Measurements from ENCODE around the gene MTRFR.
A peak's percentile ranks its signal among the peaks of the same experiment; 100 is the strongest.
"Not testable (repeated sequence)": the region's sequence is repeated elsewhere in the genome, so short reads cannot be mapped to it uniquely, and the experiment has no call there.

Gene MTRFR

DNA sequence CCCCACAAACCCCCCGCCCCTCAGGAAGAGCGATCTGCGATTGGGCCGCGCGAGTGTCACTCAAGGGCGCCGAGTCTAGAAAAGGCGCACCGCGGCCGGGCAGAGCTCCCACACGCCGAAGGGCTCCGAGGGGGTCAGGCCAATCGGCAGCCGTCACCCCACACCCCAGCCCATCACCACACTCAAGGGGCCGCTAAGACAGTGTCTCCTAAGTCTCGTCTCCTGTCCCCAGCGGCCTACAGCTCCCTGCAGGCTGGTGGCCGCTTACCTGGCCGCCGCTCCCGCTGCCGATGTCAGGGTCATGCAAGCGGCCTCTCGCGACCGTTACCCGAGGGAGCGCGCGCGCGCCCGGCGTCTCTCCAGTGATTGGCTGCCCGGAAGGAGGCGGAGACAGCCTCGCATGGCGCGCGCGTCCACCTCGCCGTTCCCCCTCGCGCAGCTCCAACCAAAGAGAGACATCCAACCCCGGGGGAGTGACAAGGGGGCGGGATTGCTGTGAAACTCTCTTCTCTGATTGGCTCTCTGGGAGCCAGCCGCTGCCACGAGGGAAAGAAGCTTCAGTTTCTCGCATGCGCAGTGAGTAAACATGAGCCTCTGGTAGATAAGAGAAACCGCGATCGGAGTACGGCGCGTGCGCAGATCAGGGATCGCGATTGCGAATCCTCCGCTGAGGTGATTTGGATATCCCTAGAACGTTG, at the start of gene MTRFR, which contains the start of gene MPHOSPH9:
TSS of gene MTRFR (plus strand) at position 630 of the 698 bp plus-strand sequence. CDS start 20,239 bp downstream, outside the sequence.
TSS of gene MPHOSPH9 (minus strand) at position 335 of the 698 bp plus-strand sequence. CDS start 2,777 bp downstream, outside the sequence.
- DNase-seq = peak; percentile 100

DNA sequence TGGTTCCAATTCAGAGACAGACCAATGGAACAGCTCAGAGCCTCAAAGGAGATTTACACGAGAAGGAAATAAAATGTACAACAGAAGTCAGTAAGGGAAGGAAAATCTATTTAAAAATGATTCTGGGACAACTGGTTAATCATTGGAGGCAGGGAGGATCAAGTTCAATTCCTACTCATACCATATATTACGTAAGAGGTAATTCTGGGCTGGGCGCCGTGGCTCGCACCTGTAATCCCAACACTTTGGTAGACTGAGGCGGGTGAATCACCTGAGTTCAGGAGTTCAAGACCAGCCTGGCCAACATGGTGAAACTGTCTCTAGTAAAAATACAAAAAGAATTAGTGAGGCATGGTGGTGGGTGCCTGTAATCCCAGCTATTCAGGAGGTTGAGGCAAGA, 45.6 kb upstream of the MTRFR start:
- no peak for DNase-seq

DNA sequence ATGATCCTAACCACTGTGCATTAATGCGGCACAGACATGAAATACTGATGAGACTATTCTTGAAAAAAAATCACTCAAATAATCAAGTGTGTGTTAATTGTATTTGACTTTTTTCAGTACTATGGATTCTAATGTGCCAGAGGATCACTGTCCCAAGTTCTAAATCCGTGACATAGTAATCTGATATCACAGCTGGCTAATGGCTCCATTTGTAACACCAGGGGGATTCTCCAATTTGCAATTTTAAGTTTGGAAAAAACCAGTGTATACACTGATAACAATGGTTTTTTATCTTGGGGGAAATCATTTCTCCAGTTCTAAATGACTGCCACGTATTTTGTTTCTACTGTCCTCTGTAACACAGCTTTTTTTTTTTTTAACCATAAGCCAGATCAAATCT, 33.3 kb upstream of the MTRFR start:
- DNase-seq = no peak

DNA sequence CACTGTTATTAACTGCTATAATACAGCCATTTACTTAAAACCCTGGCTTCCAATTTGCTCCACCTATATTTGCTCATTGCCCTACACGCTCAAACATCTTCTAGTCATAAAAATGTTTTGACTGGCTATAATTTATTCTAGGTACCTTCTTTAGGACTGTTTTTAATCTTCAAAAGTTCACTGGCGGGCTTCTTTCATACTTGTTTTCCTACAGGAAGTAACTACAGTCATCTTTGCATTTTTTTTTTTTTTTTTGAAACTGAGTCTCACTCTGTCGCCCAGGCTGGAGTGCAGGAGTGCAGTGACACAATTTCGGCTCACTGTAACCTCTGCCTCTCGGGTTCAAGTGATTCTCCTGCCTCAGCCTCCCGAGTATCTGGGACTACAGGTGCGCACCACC, 32.8 kb upstream of the MTRFR start:
- no peak for DNase-seq

DNA sequence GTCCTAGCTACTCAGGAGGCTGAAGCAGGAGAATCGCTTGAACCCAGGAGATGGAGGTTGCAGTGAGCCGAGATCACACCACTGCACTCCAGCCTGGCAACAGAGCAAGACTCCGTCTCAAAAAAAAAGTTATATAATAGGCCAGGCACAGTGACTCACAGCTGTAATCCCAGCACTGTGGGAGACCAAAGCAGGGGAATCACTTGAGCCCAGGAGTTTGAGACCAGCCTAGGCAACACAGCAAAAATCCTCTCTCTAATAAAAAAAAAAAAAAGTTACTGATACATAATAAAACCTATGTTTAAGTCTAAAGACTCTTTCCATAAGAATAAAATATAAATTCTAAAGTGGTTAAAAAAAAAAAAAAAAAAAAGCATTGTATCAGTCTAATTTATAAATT, 26.4 kb upstream of the MTRFR start:
- DNase-seq = not testable (repeated sequence)

DNA sequence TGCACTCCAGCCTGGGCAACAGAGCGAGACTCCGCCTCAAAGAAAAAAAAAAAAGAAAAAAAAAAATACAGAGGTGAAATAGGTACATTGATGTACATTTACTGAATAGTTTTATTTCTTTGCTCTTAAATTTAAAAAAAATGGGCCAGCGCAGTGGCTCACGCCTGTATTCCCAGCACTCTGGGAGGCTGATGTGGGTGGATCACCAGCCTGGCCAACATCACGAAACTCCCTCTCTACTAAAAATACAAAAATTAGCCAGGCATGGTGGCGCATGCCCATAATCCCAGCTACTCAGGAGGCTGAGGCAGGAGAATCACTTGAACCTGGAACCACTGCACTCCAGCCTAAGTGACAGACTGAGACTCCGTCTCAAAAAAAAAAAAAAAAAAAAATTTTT, 25.4 kb upstream of the MTRFR start:
- not testable (repeated sequence) for DNase-seq

DNA sequence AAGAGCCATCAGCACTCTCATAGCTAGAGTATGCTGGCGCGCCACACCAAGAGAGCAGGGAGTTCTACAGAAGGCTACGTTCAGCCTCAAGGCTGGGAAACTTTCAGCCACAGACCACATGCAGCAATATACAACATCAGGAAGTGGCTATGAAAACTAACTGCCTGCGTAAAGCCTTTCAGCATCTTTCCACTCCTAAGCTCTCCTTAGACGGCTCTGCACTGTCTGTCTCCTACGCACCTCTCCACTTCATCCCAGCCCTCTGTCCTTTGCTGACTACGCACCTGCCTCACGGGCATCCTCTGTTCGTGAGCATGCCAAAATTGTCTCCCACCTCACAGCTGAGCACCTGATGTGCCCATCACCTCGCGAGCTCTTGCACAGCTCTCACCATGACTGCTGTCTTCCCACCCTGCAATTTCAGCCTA, 10.0 kb upstream of the MTRFR start:
- DNase-seq = no peak

- DNase-seq = no peak
Observed at GRCh38 chr12:123225443-123225842, 7.8 kb upstream of the MTRFR start.

DNA sequence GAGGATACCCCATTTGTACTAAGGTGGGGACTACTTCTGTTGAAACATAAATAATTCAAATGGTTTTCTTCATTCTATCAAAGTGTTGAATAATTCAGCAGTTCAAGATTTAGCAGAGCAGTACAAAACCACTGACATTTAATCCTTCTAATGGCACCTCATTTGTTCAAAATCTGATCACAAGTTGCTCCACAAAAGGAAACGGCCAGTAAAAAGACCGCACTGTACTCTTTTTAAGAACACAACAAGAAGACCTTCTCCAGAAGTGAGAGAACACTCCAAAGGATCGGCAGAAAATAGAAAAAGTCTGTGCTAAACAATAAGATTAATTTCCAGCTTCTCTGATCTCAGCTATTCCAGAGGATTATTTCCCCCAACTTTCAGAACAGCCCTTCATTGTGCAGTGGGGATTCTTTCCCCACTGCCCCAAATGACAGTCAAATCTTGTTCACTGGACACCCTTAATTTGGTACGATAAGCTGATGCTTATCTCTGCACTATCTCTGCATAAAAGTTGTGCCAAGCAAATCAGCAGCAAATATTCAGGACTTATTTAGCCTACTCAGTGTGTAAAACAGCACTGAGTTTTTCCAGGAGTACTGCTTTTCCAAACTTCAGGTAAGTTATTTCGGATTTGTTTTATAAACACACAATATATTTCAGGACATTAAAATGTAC, 5.5 kb upstream of the MTRFR start:
- DNase-seq = no peak

DNA sequence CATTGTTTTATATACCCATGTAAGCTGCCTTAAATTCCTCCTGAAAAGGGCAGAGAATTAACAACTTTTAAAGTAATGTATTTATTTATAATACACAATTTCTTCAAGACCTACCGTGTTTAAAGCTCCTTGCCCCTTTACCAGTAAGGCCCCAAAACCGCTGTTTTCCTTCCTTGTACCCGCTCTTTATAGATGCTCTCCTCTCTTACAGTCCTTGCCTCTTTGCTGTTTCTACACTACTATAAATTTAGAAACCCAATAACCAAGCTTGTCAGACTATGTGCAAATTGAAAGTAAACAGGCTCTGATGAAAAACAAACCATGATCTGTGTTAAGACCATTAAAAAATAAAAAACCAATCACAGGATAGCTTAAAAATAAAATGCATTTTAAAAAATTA, 4.2 kb upstream of the MTRFR start:
- DNase-seq = peak; percentile 23

DNA sequence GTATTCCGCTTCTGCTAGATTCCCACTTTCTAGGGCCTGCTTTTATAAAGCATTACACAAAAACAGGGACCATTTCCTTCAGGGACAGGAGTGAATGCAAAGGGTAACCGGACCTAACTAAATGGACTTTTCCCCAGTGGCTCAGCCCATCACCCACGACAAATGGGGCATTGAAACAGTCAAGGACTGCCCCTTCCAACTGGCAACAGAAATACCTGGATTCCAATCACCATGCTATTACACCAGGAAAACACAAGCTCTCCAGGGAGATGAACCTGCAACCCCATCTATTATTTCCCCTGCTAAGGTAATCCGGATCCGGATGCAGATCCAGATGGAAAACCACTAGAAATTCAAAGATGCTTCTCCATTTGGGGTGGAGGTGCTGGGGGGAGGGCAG, 1.3 kb upstream of the MTRFR start:
- no peak for DNase-seq

GRCh38 chr12:123232472-123232806, 797 bp upstream of the MTRFR start:
- no peak for DNase-seq

GRCh38 chr12:123233505-123234308, 471 bp downstream of the MTRFR start:
- peak; percentile 62 for DNase-seq

- peak; percentile 89 for DNase-seq
Observed at GRCh38 chr12:123237646-123238329, 4.6 kb downstream of the MTRFR start.

DNA sequence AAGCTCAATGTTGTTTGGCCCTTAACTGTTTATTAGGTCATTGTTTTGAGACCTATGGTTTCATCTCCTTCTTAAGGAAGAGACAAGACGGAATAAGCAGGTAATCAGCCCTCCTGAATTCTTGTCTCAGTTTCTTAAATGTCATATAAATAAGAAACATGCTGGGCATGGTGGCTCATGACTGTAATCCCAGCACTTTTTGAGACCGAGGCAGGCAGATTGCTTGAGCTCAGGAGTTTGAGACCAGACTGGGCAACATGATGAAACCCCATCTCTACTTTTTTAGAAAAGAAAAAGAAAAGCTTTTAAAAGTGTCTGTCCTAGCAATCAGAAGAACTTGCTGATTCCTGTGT, 5.1 kb downstream of the MTRFR start:
- DNase-seq = no peak

- no peak for DNase-seq
Observed at GRCh38 chr12:123238961-123239360, 5.7 kb downstream of the MTRFR start.

GRCh38 chr12:123242116-123242904, 9.1 kb downstream of the MTRFR start:
- peak; percentile 59 for DNase-seq

DNA sequence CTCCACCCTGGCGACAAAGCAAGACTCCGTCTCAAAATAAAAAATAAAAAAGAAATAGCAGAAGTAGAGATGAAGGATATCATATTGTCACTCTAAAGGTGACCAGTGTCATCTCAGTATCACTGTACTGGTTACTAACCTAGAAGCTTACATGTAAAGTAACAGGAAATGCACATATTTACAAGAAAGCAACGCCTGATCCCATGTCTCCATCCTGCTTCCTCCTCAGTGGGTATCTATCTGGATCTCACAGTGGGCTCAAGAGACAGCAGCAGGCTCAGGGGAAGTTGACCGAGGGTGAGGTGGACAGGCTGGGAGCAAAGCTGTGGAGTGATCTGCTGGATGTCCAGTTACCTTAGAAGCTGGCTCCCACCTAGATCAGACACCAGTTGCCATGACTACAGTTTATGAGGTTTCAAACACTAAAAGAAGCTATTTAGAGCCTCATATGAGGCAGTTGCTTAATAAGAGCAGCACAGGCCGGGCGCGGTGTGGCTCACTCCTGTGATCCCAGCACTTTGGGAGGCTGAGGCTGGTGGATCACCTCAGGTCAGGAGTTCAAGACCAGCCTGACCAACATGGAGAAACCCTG, 10.5 kb downstream of the MTRFR start:
- DNase-seq = no peak

GRCh38 chr12:123245678-123246077, 12.4 kb downstream of the MTRFR start:
- no peak for DNase-seq

GRCh38 chr12:123248129-123248528, 14.9 kb downstream of the MTRFR start:
- DNase-seq = not testable (repeated sequence)

DNA sequence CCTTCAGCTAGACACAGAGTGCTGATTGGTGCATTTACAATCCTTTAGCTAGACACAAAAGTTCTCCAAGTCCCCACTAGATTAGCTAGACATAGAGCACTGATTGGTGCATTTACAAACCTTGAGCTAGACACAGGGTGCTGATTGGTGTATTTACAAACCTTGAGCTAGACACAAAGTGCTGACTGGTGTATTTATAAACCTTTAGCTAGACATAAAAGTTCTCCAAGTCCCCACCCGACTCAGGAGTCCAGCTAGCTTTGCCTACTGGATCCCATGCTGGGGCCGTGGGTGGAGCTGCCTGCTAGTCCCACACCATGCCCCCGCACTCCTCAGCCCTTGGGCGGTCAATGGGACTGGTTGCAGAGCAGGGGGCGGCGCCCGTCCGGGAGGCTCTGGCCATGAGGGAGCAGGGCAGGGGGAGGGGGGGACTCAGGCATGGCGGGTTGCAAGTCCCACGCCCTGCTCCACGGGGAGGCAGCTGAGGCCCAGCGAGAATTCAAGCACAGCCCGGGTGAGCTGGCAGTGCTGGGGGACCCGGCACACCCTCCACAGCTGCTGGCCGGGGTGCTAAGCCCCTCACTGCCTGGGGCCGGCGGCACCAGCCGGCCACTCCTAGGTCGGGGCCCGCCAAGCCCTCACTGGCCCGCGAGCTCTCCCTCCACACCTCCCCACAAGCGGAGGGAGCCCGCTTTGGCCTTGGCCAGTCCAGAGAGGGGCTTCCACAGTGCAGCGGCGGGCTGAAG, 15.9 kb downstream of the MTRFR start:
- DNase-seq = not testable (repeated sequence)
